ENCODE data around the gene DGKZ.

DGKZ gene

DNA sequence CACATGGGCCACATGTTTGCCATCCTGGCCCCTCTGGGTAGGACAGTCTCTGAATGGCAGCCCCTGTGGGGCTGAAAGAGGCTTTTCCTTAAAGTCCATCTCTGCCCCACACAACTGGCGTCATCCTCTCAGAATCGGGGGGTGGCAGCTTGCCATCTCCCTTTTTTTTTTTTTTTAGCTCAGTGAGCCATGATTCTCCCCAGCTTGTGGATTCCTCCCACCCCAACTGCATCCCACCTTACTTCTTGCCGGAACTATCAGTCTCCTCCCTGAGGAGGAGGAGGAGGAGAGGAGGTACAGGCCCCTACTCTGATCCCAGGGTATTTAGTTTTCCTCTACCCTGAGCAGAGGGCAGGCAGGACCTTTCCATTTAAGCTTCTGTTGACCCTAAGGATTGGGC is 3.4 kb downstream of the DGKZ start:
- no peaks in the 10 kb centered on the region for H3K27me3 Mint-ChIP-seq
- no peak overlapping the region for H3K27ac Mint-ChIP-seq
- H3K9me3 Mint-ChIP-seq, result no peaks in the 10 kb centered on the region
- H3K4me1 Mint-ChIP-seq, result peaks cover 64% of the 10 kb centered on the region
- ATAC-seq, result no peak
- no peak overlapping the region for H3K4me3 Mint-ChIP-seq
- H3K36me3 Mint-ChIP-seq, result peaks cover 9% of the 10 kb centered on the region

GRCh38 chr11:46351148-46351547 is 3.9 kb downstream of the DGKZ start:
- ATAC-seq, result no peak
- H3K9me3 Mint-ChIP-seq, result no peaks in the 10 kb centered on the region
- no peak overlapping the region for H3K4me3 Mint-ChIP-seq
- no peak overlapping the region for H3K27ac Mint-ChIP-seq
- peaks cover 14% of the 10 kb centered on the region for H3K36me3 Mint-ChIP-seq
- no peaks in the 10 kb centered on the region for H3K27me3 Mint-ChIP-seq
- H3K4me1 Mint-ChIP-seq, result peaks cover 59% of the 10 kb centered on the region

- Mint-ChIP-seq H3K4me1 (peaks cover 55% of the 10 kb centered on the region), H3K36me3 (peaks cover 16% of the 10 kb centered on the region), H3K27ac (no peak overlapping the region), H3K4me3 (no peak overlapping the region), H3K27me3 (no peaks in the 10 kb centered on the region), H3K9me3 (no peaks in the 10 kb centered on the region)
- ATAC-seq, result no peak
Measured at GRCh38 chr11:46351606-46352005, 4.3 kb downstream of the DGKZ start.

DNA sequence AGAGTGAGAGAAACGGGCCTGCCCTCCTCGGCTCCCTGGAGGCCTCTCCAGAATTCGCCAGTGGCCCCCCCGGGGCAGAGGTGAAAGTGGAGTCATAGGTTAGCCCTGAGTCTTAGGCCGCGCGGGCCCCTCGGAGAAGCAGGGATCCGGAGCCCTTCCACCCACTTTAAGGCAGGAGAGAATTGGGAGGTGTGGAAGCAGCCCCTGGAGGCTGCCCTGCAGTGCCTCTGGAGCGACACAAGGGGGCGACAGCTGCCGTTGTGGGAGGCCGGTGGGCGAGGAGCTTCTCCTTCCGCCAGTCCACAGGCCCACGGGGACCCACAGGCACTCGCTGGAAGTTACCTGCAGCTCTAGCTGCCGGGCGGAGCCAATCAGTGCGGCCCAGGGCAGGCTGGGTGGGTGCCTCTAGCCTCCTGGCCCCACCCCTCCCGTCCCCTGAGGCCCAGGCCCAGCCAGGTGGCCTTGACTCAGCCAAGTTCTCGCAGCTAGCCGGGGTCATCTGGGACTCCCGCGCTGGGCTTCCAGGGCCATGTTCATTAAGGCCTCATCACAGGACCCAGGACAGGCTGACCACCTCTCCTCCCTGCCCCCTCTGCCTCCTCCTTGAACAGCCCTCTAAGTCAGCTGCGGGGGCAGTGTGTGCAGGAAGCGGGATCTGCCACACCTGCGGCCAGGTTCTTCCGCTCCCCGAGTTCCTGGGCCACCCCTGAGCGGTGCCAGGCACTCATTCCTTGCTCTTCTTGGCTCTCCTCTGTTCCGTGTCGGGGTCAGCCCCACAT is 5.0 kb downstream of the DGKZ start:
- peaks cover 50% of the 10 kb centered on the region for H3K4me1 Mint-ChIP-seq
- H3K27me3 Mint-ChIP-seq, result no peaks in the 10 kb centered on the region
- H3K4me3 Mint-ChIP-seq, result no peak overlapping the region
- no peak overlapping the region for H3K27ac Mint-ChIP-seq
- ATAC-seq, result no peak
- H3K36me3 Mint-ChIP-seq, result peaks cover 16% of the 10 kb centered on the region
- no peaks in the 10 kb centered on the region for H3K9me3 Mint-ChIP-seq

GRCh38 chr11:46353698-46354097 is 6.4 kb downstream of the DGKZ start:
- Mint-ChIP-seq H3K36me3 (peaks cover 20% of the 10 kb centered on the region), H3K9me3 (no peaks in the 10 kb centered on the region), H3K27ac (peak overlapping the region; percentile 9), H3K4me3 (no peak overlapping the region), H3K4me1 (peaks cover 48% of the 10 kb centered on the region), H3K27me3 (no peaks in the 10 kb centered on the region)
- peak; percentile 37 for ATAC-seq

DNA sequence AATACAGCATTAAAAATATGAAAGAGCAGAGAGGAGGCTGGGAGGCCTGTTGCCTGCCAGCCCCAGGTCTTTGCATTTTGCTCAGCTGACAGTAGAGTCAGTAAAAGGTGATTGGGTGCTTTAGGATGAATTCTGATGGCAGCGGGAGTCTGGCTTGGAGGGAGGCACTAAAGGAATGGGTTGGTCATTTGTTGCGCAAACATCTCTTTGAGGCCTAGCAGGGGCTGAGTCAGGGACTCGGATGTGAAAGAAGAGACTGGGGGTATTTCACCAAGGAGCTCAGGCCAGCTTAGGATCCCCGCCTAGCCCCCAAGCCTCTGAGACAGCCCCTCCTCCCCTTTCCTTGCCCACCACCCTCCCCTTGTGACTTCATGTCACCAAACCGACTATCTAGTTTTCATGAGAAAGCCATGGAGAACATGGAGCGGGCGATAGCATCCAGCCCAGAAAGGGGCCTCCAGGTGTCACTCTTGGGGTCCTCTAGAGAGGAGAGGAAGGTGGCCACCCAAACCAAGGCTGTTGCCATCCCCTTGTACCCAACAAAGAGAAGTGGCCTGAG is 9.7 kb downstream of the DGKZ start:
- H3K4me3 Mint-ChIP-seq, result no peak overlapping the region
- H3K27ac Mint-ChIP-seq, result no peak overlapping the region
- peaks cover 48% of the 10 kb centered on the region for H3K4me1 Mint-ChIP-seq
- H3K36me3 Mint-ChIP-seq, result peaks cover 20% of the 10 kb centered on the region
- ATAC-seq, result no peak
- H3K9me3 Mint-ChIP-seq, result no peaks in the 10 kb centered on the region
- H3K27me3 Mint-ChIP-seq, result no peaks in the 10 kb centered on the region

GRCh38 chr11:46357483-46357936 is 10.2 kb downstream of the DGKZ start:
- Mint-ChIP-seq H3K9me3 (no peaks in the 10 kb centered on the region), H3K36me3 (peaks cover 20% of the 10 kb centered on the region), H3K27me3 (no peaks in the 10 kb centered on the region), H3K27ac (no peak overlapping the region), H3K4me3 (no peak overlapping the region), H3K4me1 (peaks cover 46% of the 10 kb centered on the region)
- ATAC-seq, result no peak

DNA sequence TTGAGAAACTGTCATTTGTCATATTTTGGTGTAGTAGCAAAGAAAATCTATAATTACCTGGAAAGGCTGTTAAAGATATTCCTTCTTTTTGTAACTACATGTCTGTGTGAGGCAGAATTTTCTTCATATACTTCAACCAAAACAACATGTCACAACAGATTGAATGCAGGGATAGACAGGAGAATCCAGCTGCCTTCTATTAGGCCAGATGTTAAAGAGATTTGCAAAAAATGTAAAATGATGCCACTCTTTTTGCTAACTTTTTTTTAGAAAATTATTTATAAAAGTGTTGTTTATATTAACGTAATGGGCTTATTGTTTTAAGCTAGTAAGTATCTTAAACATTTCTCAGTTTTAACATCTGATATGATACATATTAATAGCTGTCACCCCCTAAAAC is 12.7 kb downstream of the DGKZ start:
- no peak overlapping the region for H3K27ac Mint-ChIP-seq
- no peaks in the 10 kb centered on the region for H3K9me3 Mint-ChIP-seq
- no peak for ATAC-seq
- no peaks in the 10 kb centered on the region for H3K27me3 Mint-ChIP-seq
- H3K4me1 Mint-ChIP-seq, result peaks cover 32% of the 10 kb centered on the region
- no peak overlapping the region for H3K4me3 Mint-ChIP-seq
- peaks cover 17% of the 10 kb centered on the region for H3K36me3 Mint-ChIP-seq

GRCh38 chr11:46360878-46361277 is 13.6 kb downstream of the DGKZ start:
- H3K36me3 Mint-ChIP-seq, result peaks cover 15% of the 10 kb centered on the region
- peak overlapping the region; percentile 80 for H3K27ac Mint-ChIP-seq
- no peaks in the 10 kb centered on the region for H3K27me3 Mint-ChIP-seq
- ATAC-seq, result peak; percentile 35
- peaks cover 32% of the 10 kb centered on the region for H3K4me1 Mint-ChIP-seq
- peak overlapping the region; percentile 72 for H3K4me3 Mint-ChIP-seq
- H3K9me3 Mint-ChIP-seq, result no peaks in the 10 kb centered on the region

- Mint-ChIP-seq H3K27ac (peak overlapping the region; percentile 80), H3K4me3 (peak overlapping the region; percentile 72), H3K27me3 (no peaks in the 10 kb centered on the region), H3K4me1 (peaks cover 32% of the 10 kb centered on the region), H3K9me3 (no peaks in the 10 kb centered on the region), H3K36me3 (peaks cover 10% of the 10 kb centered on the region)
- ATAC-seq, result peak; percentile 80
Measured at GRCh38 chr11:46361283-46362155, 14.3 kb downstream of the DGKZ start.

GRCh38 chr11:46362156-46363030 is 15.1 kb downstream of the DGKZ start:
- Mint-ChIP-seq H3K36me3 (peaks cover 9% of the 10 kb centered on the region), H3K27me3 (no peaks in the 10 kb centered on the region), H3K4me1 (peaks cover 36% of the 10 kb centered on the region), H3K9me3 (no peaks in the 10 kb centered on the region), H3K27ac (peak overlapping the region; percentile 80), H3K4me3 (peak overlapping the region; percentile 43)
- ATAC-seq, result no peak

- no peak overlapping the region for H3K4me3 Mint-ChIP-seq
- peaks cover 5% of the 10 kb centered on the region for H3K36me3 Mint-ChIP-seq
- no peak for ATAC-seq
- H3K27ac Mint-ChIP-seq, result no peak overlapping the region
- H3K27me3 Mint-ChIP-seq, result no peaks in the 10 kb centered on the region
- peaks cover 33% of the 10 kb centered on the region for H3K4me1 Mint-ChIP-seq
- H3K9me3 Mint-ChIP-seq, result no peaks in the 10 kb centered on the region
Measured at GRCh38 chr11:46363031-46363407, 15.8 kb downstream of the DGKZ start.

DNA sequence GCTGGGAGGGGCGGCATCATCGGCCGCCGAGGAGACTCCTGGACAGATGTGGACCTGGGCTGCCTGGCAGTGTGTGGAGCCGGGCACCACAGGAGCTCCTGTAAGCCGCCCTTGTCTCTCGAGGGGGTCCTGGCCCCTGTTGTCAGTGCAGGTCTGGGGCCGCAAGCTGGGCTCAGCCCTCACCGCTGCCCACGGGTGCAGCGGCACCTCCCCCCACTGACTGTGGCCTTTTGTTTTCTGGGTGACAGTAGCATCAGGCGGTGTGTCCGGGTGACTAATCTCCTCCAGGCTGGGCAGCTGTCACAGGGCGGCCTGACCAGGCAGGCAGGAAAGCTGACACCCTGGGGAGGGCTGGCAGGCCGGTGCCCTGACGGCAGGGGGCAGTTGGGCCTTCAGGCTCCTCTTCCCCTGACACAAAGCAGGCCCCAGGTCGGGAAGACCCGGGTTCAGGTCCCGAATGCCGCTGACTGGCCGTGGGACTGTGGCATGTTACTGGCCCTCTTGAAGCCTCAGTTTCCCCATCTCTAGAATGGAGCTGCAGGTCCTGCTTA is 16.3 kb downstream of the DGKZ start:
- no peak overlapping the region for H3K27ac Mint-ChIP-seq
- no peak for ATAC-seq
- no peaks in the 10 kb centered on the region for H3K9me3 Mint-ChIP-seq
- peaks cover 7% of the 10 kb centered on the region for H3K36me3 Mint-ChIP-seq
- no peak overlapping the region for H3K4me3 Mint-ChIP-seq
- peaks cover 33% of the 10 kb centered on the region for H3K4me1 Mint-ChIP-seq
- no peaks in the 10 kb centered on the region for H3K27me3 Mint-ChIP-seq

- Mint-ChIP-seq H3K36me3 (peaks cover 13% of the 10 kb centered on the region), H3K9me3 (no peaks in the 10 kb centered on the region), H3K27ac (no peak overlapping the region), H3K4me1 (peaks cover 33% of the 10 kb centered on the region), H3K4me3 (no peak overlapping the region), H3K27me3 (no peaks in the 10 kb centered on the region)
- ATAC-seq, result no peak
Measured at GRCh38 chr11:46364056-46364455, 16.8 kb downstream of the DGKZ start.

Data from stimulated activated memory B cell treated with anti-CD40 and anti-IgM and Interleukin-4, amounts not matched to agents 10 μg/mL and 1 μg/mL and 100 μg/mL, for 72 hours (primary cell).